HL-60/S4 (cell line): ENCODE data around the gene MMP19.

Experiments used
- in situ Hi-C: fragments of 300-500 bp; cut with MboI; formaldehyde crosslinking; loops from 2 replicates; pipeline ENCODE4 v1.14.3; 2022; ENCODE audit warnings: low sequenced_read_pairs

The MMP19 gene

DNA sequence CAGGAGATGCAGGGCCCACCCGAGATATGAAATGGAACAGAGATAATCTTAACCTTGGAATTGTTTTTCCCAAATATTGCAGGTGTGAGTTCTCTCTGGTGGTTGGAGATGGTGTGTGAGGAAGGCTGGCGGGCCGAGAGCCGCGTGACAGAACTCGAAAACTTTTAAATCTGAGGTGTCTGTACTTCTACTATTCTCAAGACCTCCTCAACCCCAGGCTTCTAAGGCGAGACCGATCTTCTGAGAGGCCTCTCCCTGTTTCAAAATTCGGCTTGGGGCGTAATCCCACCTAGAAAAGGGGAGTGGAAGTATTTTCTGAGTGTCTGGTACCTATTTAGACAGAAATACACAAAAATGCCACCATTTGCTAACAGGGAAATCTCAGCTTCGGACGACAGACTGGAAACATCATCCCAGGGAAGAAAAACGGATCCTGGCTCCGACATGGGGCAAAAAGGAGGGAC is 25.8 kb downstream of the MMP19 start:
- in situ Hi-C loops, result no loop called here

DNA sequence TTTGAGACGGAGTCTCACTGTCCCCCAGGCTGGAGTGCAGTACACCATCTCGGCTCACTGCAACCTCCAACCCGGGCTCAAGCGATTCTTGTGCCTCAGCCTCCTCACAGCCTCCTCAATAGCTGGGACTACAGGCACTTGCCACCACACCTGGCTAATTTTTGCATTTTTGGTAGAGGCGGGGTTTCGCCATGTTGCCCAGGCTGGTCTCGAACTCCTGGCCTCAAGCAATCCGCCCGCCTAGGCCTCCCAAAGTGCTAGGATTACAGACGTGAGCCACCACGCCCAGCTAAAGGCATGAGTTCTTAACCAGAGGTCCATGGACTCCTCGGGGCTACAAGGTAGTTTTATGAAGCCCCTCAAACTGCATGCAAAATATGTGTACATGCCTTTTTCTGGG is 27.3 kb downstream of the MMP19 start:
- in situ Hi-C loops, result no loop called here

DNA sequence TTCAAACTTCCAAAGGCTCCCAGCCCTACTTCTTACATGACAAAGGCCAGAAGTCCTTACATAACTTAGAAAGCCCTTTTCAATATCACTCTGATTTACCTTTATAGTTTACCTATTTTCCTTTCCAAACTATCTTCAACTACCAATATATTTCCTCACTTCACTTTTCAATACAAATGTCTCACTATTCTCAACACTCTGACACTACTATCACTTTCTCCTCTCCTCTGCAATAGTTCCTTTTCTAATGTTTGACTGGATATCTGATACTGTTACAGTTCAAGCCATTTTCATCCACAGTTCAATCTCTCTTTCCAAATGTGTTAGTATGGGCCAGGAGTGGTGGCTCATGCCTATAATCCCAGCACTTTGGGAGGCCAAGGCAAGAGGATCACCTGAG is 28.5 kb downstream of the MMP19 start:
- in situ Hi-C loops, result no loop called here

DNA sequence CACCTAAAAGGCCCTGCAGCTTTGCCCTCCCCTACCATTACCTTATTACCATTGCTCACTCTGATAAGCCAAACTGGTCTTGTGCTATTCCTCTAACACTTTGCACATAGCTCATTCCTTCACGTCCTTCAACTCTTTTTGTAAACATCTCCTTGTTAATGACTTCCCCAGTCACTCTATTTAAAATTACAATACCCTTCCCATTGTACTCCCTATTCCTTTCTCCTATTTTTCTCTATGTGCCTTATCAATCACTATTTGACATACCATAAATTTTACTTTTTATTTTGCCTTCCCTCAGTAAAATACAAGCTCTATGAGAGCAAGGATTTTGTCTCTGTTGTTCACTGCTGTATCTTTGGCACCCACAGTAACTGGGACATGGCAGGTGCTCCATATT is 30.6 kb downstream of the MMP19 start:
- in situ Hi-C loops, result no loop called here

GRCh38 chr12:55809274-55809673 is 33.5 kb downstream of the MMP19 start:
- in situ Hi-C loops, result no loop called here

DNA sequence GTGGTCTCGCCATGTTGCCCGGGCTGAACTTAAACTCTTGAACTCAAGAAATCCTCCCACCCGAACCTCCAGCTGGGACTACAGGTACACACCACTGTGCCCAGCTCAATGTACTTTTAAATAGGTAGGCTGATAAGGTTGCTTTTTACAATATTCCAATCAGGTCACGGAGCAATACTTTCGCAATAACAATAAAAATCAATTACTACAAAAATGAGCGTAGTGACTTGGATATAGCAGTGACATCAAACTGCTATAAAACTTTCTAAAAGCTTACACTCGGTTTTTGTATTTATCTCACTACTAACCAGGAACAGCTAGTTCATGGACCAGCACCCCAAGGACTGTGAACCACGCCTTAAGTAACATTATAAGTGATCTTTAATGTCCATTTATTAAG is 35.8 kb downstream of the MMP19 start:
- in situ Hi-C loops, result no loop called here

- in situ Hi-C loops, result no loop called here
Measured at GRCh38 chr12:55797550-55797949, 45.2 kb downstream of the MMP19 start.

DNA sequence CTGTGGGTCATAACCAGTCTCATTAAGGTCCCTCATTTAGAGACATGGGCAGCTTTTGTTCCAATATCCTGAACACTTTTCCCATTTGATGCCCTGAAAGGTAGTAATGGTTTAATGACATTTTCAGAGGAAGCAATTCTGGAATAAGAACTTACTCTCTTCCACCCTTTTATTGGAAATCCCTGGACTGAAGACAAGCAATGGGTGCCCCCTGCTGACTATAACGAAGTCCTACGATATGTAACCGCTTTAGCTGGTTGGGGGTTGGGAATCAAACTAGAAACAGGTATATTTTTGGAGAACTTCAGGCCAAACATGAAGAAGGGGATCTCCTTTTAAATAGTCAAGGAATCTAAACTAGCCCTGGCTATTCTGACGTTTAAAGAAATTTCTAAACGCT is 45.7 kb downstream of the MMP19 start:
- in situ Hi-C loops, result no loop called here

- in situ Hi-C loops, result no loop called here
Measured at GRCh38 chr12:55795950-55796349, 46.8 kb downstream of the MMP19 start.

DNA sequence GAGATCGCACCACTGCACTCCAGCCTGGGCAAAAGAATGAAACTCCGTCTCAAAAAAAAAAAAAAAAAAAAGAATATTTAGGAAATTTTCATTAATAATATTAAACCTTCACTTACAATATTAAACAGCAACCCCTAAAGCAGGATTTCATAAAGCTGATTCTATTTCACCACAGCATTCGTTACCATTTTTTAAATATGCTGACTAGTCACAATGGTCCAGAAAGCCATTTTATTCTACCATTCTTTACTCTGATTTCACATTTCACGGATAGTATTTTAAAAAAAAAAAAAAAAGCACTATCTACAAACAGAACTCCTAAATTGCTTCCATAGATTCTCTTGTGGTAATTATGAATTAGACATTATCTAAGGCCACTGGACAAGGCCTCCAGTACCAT is 52.8 kb downstream of the MMP19 start:
- in situ Hi-C loops, result no loop called here

DNA sequence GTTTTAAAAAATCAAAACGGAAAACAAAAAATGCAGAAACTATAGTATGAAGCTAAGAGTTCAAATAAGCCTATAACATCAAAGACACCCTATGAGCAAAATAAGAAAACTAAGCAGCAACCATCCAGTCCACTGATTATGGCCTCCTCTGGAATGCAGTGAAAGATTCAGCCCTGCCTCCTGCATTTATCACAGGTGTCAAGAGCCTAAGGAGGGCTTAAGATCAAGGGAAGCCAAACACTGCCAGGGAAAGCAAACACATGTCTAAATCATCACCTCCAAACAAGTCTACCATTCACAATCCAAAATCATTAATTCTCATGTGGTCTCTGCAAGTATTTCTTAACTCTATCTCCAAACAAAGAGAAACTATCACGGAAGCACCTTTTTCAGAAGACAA is 53.6 kb downstream of the MMP19 start:
- in situ Hi-C loops, result no loop called here

GRCh38 chr12:55788546-55788945 is 54.2 kb downstream of the MMP19 start:
- in situ Hi-C loops, result no loop called here
